ENCODE data around the gene MATR3.
A peak's percentile ranks its signal among the peaks of the same experiment; 100 is the strongest.

Gene MATR3

DNA sequence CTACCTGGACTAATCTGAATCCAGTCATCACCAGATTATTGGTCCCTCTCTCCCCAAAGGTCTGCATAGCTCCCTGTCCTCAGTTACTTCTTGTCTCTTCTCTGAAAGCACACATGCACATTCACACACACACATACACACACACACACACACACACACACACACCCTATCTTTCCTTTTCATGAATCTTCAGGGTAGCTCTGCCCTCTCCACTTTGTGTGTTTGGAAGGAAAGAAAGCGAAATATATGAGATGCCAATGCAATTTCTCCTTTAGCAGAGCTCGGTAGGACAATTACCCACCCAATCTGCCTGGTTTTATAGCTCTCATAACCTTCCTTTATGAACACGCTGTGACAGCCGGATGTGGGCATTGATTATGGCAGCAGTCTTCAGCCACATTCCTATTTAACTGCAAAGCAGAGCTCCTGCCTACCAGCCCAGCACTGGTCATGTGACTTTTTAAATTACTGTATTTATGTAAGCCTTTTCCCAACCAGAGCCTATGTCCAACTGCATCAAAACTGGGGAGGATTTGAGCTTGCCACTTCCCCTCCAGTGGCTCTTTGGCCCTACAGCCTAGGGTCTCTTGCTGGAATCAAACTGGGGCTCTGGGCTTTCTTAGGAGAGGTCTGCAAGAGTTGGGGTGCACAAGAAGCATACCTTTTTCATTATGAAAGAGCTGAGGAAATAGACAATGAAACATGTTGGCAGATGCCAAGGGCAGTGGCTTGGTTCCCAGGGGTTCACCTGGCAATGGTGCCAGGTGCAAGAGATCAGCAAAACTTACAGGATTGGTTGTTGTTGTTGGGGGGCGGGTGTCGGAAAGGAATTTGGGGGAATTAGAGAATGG, 20.8 kb upstream of the MATR3 start:
- no peak for DNase-seq (ENCODE audit: low read depth)

DNA sequence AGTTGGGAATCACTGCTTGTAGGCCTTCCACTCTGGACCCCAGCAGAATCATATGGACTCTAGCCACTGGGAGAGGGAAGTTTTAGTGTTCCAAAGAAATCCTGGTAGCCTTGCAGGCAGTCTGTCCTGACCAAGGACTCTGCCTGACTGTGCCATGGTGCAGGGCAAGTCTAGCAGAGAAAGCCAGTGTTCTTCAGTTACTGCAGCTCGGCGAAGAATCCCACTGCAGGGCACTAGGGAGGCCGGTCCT, 20.3 kb upstream of the MATR3 start:
- DNase-seq (ENCODE audit: low read depth): no peak

DNA sequence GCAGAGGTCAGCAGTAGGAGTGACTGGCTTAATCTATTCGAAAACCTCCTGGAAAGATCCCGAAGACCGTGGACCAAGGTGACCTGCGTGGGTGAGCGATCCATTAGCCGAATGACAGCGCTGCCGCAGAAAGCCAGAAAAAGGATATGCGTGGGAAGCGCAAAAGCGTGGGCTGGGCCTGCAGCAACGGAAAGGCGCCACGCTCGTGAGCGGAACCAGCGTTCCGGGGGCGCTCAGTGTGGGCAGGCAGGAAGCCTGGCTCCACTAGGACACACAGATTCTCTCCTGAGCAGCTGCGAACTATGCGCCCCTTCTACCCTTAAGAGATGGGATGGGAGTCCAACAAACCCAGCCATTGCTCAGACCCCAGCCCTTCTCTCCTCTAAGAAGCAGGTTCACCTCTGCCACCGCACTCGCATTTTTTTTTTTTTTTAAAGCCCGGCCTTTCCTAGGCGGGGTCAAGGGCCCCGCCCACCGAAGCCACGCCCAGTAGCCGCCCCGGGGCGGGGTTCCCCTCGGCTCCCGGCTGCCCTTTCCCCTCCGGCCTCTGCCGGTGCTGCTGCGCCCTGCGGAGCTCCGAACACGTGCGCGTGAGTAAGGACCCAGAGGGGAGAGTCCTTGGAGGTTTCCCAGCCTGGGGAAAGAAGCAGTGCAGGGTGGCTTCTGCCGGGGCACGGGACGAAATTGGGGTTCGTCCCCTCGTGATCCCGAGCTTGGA, 19.8 kb upstream of the MATR3 start:
- DNase-seq (ENCODE audit: low read depth): peak; percentile 83

DNA sequence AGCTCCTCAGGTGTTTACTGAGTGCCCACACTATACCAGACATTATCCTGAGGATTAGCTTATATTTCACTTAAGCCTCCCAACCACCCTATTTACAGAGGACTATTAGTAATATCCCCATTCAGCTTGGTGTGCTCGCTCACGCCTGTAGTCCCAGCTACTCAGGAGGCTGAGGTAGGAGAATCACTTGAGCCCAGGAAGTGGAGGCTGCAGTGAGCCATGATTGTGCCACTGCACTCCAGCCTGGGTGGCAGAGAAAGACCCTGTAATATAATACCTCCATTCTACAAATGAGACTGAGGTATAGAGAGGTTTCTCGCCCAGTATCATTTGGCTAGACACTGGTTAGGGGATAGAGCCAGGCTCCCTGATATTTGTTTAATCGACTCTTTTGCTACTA, 18.0 kb upstream of the MATR3 start:
- no peak for DNase-seq (ENCODE audit: low read depth)

DNA sequence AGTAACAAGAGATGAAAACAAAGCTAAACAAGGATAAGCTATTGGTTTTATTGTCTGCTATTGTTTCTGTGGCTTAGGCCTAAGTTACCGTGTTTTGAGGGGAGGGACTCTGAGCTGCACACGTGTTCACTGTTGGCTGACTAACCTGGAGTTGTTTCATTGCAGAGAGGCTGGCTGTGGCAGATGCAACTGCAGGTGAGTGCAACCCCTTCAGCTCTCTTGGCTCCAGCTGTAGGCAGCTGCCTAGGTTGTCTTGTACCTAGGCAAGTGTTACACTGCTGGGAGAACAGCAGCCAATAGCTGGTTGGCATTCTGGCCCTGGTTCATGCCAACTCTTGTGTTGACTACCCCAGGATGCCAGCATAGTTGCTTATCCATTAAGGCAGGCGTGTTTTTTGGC, 17.6 kb upstream of the MATR3 start:
- DNase-seq (ENCODE audit: low read depth): no peak

DNA sequence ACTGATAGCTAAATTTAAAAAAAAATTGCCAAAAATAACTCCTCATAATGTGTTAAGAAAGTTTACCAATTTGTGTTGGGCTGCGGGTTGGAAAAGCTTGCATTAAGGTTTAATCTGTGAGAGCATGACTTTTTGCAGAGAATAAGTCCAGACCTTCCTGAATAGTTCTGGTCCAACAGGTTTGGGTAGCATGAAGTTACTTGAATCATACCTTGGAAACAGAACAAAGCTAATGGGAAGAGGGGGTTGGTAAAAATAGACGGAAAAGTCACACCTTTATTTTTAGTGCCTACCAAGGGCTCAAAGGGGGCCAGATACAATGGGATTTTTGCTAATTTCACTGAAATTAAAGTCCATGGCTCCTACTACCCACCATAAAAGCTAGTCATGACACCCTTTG, 17.1 kb upstream of the MATR3 start:
- DNase-seq (ENCODE audit: low read depth): no peak

DNA sequence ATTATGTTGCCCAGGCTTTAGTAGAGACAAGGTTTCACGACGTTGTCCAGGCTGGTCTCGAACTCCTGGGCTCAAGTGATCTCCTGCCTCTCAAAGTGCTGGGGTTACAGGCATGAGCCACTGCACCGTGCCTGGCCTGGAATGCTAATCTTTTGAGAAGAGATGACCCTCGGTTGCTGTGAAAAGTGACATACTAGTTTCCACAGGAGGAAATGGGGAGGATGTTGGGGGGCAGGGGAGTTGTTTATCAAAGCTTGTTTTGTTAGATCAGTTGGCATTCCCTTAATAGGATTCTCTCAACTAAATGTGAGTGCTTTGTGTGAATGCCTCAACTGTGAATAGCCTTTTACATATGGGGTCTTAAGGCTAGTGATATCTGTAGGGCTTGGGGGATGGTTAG, 16.4 kb upstream of the MATR3 start:
- no peak for DNase-seq (ENCODE audit: low read depth)

DNA sequence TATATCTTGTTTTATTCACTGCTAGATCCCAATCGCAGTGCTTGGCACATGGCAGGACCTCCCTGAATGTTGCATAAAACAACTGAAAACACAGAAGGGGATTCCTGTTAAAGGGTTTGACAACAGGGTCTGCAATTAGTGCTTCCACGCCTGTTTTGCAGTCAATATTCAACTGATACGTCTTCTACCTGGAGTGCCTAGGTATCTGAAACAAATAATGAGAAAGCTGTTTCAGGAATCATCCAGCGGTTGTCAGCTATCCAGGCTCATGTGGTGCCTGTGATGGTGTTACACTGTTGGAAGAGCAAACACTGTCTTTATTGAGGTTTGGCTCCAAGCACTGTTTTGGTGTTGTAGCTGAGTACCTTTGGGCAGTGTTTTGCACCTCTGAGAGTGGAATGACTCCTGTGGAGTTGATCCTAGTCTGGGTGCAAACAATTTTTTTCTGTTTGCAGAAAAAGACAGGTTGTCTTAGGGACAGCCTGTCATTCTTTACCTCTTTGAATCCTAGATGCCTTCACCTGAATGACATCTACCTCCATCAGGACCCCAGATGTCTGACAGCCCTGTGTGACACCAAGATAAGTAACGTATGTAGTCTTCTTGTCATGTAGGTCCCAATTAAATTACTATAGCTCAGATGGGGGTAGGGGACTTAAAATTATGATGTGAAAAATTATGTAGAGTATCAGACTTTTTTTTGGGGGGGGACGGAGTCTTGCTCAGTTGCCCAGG, 14.8 kb upstream of the MATR3 start:
- DNase-seq (ENCODE audit: low read depth): no peak

DNA sequence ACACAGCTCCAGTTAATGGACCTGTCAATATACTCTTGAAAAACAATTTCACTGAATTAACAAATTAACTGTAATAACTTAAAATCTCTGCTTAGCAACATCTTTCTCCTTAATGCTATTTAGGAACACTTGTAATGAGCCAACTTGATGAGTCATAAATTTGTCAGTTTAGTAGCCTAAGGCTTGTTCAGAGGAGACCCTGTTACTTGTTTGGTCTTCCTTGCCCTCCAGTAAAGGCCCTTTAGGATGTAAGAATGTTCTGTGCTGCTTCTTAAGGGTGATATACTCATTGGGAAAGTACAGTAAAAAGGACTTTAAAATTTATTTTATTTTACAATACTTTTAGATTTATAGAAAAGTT, 11.4 kb upstream of the MATR3 start:
- no peak for DNase-seq (ENCODE audit: low read depth)

DNA sequence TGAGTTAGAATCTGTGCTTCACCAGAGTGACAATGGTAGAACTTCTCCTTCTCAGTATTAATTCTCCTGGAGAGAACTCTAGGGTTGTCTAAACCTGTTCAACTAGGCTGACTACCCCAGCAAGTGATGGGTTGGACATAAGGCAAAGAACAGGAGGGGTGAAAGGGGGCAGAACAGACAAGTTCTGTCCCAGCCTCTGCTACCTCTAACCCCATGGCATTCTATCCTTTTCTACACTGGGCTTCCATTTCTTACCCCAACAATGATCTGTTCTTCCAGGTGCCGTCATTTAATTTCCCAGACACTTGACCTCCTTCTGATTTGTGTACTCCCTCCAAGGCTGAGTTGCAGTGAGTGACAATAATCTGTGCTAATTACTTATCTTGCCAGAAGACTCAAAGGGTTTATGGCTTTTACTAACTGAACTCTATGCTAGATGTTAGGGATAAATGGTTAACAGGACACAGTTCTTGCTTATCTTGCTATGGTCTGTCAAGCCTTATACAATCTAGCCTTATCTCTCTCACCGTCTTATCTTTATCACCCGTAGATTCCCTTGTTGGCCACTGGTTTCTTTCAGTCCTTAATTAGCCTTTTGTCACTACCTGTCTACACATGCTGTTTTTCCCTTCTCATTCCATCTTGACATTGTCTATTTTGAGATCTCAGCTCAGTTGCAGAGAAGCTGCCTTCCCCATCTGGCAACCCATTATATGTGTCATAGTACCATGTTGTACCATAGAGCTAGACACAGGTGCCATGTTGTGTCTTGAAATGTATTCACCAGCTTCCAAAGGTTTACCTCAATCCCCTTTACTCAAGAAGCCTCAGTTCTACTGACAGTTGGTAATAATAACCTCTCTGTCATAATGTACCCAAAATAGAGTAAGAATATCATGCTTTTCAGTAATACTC, 10.0 kb upstream of the MATR3 start:
- DNase-seq (ENCODE audit: low read depth): no peak

DNA sequence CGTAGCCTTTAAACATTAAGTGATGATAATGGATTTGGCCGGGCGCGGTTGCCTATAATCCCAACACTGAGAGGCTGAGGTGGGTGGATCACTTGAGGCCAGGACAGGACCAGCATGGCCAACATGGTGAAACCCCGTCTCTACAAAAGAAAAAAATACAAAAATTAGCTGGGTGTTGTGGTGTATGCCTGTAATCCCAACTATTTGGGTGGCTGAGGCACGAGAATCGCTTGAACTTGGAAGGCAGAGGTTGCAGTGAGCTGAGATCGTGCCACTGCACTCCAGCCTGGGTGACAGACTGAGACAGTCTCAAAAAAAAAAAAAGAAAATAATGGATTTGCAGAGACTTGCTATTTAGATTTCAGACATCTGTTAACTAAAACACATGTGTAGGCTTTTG, 9.2 kb upstream of the MATR3 start:
- DNase-seq (ENCODE audit: low read depth): no peak

DNA sequence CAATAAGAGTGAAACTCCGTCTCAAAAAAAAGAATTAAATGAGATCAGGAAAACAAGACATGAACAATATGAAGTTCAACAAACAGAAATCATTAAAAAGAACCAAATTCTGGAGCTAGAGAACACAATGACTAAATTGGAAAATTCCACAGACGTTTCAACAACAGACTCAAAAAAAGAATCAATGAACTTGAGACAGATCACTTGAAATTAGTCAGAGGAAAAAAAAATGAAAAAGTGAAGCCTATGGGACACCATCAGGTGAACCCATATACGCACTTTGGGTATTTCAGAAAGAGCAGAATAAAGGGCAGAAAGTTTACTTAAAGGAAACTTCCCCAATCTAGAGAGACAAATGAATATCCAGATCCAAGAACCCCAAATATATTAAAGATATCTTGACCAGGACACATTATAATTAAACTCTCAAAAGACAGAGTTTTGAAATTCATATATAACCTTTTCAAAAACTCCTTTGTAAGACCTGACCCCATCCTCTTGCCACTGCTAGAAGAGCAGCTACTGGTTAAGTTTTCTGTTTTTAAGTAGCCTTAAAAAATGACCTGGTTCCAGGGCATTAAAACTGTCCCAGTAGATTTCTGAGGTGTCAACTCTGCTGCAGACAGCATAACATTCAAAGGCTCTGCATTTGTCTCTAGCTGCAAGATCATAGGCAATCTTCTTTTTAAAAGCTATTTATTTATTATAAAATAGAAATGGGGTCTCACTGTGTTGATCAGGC, 7.7 kb upstream of the MATR3 start:
- no peak for DNase-seq (ENCODE audit: low read depth)

DNA sequence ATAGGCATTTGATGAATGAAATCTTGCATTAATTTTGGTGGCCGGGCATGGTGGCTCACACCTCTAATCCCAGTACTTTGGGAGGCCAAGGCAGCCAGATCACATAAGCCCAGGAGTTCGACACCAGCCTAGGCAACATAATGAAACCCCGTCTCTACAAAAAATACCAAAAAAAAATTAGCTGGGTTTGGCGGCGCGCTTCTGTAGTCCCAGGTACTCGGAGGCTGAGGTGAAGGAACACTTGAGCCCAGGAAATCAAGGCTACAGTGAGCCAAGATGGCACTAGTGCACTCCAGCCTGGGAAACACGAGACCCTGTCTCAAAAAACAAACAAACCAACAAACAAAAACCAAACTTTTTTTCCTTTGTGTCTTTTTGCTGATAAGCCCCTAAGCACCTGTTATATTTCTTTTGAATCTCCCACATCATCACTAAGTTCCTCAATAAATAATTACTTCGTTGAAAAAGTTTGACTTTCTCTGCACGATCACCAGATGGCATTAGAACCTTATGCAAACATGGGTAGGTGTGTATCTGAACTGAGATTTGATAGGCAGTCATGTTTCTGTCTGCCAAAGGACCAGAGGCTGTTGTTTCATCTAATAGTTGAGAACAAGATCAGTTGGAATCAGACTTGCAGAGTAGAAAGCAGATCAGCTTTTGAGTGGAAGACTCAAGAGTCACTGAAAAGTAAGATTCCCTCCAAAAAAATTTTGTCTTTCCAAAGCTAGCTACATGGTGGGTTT, 5.5 kb upstream of the MATR3 start:
- no peak for DNase-seq (ENCODE audit: low read depth)

DNA sequence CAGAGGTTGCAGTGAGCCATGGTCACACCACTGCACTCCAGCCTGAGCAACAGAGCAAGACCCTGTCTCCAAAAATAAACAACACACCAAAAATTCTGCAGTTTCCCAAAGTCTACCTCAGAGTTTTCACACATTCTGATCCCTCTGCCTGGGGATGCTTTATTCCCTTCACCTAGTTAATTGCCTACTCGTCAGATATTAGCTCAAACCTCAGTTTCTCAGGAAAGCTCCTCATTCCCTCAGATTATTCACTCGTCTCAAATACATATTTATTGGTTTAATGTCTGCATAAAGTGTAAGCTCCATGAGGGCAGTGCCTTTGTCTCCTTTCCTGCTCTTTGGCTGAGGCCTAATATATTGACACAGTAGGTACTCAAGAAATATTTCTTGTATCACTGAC, 2.5 kb upstream of the MATR3 start:
- no peak for DNase-seq (ENCODE audit: low read depth)

DNA sequence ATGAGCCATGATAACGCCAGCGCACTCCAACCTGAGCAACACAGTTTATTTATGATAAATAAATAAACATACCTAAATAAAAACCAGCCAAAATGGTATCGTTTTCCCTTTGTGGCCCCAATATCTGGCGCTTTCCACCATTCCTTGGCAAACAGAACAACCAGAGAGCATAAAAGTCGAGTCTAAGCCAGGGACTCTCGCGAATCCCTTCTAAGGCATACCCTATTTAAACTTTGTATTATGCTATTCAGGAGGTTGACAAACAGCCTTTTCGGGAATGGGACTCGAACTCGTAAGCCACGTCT, 386 bp upstream of the MATR3 start:
- no peak for DNase-seq (ENCODE audit: low read depth)

DNA sequence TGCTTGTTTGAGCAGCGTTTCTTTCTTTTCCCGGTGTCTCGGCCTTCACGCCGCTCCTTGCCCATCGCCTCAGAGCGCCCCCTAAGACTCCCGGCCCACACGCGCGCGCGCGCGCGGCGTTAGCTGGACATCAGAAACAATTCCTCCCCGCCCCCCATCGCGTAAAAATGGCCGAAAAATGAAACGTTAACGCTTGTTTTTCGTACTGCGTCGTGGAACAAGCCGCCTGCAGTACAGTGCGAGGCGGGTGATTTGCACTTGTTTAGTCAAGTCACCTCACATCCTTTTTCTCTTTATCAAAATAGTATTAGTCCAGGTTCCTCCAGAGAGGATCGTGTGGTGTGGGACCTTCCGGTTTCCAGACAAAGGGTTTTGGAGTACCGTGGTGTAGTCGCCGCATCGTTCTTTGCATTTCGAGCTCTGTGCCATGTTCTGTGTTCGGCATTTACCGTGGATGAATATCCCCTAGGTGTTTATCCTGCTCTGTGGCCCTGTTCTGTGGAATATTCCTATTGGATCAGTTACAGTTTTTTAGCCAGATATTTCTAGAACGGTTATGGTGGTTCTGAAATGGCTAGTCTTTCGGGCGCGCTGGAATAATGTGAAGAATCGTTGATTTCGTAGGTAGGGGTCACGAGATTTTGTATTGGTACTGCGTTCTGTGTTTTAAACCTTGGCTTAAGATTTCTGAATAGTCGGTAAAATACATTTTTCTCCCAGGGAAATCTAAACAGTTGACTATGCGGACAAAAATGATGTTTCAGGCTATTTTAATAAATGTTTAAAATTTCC, 1.0 kb downstream of the MATR3 start:
- peak; percentile 21 for DNase-seq (ENCODE audit: low read depth)

DNA sequence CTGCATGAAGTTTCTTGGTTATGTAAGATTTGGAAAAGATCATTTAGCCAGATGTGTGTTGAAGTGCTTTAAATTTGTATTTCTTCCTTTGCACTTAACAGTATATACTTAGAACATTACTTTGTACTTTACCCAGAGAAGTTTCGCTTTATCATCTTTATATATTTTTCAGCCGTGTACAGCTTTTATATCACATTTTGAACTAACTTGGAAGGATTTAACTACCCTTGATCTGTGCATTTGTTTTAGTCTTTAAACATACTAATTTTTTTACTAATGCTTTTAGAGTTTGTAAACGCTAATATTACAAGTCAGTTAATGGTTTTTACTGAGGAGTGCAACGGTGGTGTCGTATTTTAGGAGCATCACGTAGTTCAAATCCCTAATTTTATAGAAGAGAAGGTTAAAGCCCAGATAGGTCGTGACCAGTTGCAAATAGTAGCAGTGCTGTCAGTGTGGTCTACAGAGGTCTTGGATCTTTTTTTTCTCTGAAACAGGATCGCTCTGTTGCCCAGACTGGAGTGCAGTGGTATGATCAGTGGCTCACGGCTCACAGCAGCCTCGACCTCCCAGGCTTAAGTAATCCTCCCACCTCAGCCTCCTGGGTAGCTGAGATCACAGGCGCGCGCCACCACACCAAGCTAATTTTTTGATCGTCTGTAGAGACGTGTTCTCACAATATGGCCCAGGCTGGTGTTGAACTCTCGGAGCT, 2.0 kb downstream of the MATR3 start:
- DNase-seq (ENCODE audit: low read depth): no peak

DNA sequence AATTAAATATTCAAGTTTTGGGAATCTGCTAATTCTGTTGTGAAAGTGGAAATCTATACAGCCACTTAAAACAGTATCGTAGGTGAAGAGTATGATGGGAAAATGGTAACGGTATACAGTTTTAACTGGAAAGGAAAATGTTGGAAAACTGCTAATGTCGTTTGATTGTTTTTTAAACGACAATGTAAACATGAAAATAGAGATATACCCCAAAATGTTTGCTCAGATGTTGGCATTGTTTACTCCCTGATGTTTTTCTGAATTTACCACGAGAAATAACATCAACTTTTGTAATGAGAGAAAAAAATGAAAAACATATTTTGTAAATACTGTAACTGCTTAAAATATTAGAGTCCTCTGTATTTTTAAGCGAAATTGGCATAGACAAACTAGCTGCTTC, 2.7 kb downstream of the MATR3 start:
- no peak for DNase-seq (ENCODE audit: low read depth)

DNA sequence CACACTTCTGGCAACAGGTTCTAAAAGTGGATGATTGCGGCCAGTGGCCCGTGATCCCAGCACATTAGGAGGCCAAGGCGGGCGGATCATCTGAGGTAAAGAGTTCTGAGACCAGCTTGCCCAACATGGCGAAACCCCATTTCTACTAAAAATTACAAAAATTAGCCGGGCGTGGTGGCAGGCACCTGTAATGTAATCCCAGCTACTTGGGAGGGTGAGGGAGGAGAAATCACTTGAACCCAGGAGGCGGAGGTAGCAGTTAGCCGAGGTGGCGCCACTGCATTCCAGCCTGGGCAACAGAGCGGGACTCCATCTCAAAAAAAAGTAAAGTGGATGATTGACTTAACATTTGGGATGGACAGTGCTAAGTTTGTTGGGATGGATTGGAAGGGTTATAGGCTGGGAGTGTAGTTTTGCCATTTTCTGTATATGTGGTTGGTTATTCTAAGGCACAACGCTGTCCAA, 3.4 kb downstream of the MATR3 start:
- no peak for DNase-seq (ENCODE audit: low read depth)
